Measurements from ENCODE around the gene NLK.
"Not testable (repeated sequence)": the region's sequence is repeated elsewhere in the genome, so short reads cannot be mapped to it uniquely, and the experiment has no call there.

NLK gene

DNA sequence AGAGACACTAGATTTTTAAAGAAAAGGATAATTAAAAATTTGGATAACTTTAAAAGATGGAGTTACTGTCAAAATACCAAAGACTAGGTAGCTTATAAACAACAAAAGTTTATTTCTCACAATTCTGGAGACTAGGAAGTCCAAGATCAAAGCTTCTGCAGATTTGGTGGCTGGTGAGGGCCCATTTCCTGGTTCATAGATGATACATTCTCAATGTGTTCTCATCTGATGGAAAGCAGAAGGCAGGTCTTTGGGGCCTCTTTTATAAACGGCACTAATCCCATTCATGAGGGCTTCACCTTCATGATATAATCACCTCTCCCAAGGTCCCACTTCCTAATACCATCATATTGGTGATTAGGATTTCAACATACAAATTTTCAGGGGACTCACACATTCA, 33.7 kb downstream of the NLK start:
- DNase-seq: no peak

DNA sequence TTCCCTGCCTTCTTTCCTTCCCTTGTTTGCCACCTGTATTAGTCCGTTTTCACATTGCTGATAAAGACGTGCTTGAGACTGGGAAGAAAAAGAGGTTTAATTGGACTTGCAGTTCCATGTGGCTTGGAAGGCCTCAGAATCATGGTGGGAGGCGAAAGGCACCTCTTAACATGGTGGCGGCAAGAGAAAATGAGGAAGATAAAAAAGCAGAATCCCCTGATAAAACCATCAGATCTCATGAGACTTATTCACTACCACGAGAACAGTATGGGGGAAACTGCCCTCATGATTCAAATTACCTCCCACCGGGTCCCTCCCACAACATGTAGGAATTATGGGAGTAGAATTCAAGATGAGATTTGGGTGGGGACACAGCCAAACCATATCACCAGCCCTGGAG, 34.7 kb downstream of the NLK start:
- not testable (repeated sequence) for DNase-seq

DNA sequence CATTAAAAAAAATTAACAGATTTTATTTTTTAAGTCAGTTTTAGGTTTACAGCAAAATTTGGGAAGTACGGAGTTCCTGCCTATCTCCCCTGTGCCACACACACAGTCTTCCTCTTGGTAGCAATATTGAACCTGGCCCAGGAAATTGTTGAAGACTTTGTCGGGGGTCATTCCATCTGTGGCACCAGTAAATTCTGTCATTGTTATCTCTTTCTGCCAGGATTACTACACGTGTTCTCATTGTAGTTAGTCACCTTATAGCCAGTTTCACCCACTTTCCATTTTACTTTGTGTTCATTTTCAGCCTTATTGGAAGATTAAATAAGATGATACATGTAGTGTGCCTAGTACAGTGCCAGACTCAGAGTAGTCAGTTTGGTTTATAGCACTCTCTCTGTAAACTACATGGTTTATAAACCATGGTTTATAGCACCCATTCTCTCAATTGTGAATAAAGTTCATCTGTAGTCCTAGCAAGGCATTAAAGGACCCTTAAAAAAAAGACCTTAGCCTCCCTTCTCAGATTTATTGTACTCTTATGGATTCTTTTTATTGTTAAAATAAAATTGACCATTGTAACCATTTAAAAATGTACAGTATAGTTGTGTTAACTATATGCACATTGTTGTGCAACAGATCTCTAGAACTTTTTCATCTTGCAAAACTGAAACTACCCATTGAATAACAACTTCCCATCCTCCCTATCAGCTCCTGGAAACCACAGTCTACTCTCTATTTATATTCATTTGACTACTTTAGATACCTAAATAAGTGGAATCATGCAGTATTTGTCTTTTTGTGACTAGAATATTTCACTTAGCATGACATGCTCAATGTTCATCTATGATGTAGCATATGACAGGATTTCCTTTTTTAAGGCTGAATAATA, 36.1 kb downstream of the NLK start:
- DNase-seq: no peak

DNA sequence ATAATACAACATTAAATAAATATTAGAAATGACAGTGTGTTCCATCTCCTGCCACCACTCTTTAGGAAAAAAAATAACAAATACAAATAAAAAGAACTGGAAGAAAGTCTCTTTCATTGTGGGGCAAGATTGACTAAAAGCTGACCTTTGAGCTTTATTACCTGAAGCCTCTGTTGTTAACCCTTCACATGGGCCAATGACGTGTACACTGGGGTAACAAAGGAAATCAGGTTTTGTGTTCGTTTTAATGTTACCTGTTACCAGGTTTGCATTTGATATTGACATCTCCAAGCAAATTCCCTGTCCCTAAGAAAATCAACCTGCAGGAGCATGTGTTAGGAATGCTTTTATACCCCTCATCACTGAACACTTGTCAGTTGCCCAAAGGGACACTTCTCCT, 39.0 kb downstream of the NLK start:
- no peak for DNase-seq

DNA sequence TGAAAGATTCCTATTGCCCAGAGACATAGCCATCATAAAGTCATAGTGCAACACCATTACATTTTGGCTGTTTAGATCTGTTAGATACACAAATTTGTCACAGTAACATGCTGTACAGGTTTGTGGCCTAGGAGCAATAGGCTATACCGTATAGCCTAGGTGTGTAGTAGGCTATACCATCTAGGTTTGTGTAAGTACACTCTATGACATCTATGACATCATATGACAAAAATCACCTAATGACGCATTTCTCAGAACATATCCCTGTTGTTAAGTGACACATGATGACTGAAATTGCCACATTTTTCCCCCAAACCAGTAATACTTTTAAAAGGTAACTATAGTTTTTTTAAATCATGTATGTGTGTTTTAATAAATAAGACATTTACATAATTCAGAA, 43.3 kb downstream of the NLK start:
- no peak for DNase-seq

DNA sequence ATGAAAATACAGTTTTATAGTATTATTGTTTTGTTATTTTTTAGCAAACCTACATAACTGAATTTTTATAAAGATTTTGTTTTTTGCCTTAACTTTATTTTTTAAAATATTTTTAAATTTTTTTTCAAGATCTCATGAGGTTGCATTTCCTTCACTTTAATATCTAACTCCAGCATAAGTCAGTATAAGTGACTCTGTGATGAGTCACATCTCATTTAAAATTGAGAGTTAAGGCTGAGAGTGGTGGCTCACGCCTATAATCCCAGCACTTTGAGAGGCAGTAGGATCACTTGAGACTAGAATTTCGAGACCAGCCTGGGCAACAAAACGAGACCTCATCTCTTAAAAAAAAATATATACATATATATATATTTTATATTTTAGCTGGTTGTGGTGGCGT, 44.0 kb downstream of the NLK start:
- no peak for DNase-seq

DNA sequence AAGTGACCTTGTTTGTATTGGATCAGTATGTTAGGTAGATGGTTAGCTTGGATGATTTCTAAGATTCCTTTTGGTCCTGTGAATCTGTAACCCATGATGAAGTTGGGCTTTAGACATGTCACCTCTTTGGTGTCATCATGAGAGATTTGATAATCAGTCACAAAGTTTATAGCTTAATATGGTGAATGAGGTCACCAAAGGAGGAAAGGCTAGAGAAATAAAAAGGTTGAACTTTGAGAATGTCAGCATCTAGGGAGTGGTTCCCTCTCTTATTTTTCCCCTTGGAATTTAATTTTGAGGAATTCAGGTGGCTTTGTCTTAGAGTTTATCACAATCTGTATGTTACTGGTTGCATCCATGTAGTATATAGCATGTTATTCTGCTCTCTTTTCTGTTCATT, 45.3 kb downstream of the NLK start:
- no peak for DNase-seq

DNA sequence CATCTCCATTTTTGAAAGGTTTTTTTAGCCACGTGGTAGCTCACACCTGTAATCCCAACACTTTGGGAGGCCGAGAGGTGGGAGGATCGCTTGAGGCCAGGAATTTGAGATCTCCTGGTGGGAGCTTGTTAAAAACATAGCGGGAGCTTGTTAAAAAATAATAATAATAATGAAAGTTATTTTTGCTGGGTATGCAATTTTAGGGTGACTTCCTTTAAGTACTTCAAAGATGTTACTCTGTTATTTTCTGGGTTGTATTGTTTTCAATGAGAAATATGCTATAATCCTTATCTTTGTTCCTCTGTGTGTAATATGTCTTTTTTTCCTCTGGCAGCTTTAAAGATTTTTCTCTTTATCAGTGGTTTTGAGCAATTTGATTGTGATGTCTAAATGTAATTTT, 48.1 kb downstream of the NLK start:
- no peak for DNase-seq

DNA sequence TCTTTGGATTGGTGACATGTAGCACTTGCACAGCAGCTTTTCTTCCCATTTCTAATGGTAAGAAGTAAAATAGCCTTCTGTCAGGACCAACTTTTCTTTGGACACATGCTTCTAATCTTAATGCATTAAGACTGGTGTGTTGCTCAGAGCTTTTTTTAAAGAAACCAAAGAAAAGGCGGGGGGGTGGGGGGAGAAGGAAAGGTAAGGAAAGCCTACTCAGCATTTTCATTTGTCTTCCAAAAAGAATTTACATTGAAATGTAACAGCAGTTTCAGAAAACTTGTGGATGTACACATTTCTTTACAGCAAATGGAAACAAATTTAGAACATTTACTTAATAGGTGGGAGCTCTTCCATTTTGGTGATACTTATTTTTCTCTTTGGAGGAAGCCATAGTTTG, 49.6 kb downstream of the NLK start:
- no peak for DNase-seq

DNA sequence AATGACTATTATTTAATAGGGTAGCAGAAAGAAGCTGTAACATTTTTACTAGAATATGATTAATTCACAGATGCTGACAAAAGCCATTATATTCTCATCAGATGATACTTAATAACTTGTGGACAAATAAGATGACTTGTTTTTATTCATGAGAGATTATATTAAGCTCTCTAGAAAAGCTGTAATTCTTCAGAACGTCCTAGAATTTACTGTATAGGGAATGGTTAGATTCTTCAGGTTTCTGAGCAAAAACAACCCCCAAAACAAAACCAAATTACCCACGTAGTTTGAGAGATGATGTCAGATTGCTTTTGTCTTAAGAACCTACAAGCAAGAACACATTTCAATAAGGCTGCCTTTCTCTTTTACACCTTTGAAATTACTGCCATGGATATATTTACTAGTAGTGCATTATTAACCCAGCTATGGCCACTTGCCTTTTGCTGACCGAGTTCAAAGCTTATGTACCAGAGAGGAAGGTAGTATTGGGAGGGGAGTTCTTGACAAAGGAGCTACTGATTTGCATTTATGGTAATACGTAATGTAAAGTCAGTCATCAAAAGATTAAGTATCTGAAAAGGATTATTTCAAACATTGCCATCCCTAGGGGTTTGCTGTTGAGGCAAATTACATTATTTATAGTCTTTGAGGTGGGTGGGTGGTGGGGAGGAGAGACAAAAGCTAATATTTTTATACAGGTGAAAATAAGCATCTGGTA, 51.7 kb downstream of the NLK start:
- no peak for DNase-seq

DNA sequence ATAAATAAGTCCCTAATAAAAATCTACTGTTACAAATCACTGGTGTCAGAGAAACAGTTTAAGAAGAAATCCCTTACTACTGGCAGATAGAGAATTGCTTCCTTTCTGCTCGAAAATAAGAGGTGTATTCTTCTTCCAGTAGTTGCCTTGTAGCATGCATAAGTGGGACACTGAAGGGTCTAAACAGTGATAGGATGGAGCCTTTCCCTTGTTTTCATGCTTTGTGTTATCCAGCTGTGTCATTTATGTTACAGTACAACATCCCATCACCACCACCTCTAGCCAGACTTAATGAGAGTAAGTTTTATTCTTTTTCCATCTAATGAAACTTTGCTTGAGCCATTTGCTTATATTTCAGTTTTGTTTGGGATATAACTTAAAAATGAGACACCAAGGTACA, 54.3 kb downstream of the NLK start:
- no peak for DNase-seq

DNA sequence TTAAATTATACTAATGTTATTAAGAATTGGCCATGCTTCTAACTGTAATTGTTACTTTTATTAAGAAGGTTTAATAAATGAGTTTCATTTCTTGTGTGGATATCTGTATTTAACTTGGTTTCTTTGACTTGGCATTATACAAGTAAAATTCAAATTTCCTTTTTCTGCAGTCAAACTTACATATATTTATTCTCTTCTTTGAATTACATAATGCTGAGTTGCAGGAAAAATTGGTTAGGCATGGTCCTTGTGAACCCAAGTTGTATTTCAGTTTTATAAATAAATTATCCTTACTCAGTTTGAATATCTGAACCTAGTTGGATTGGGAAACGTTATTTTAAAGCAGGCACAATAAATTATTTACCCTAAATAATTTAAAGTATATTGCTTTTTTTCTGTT, 54.8 kb downstream of the NLK start:
- DNase-seq: no peak

DNA sequence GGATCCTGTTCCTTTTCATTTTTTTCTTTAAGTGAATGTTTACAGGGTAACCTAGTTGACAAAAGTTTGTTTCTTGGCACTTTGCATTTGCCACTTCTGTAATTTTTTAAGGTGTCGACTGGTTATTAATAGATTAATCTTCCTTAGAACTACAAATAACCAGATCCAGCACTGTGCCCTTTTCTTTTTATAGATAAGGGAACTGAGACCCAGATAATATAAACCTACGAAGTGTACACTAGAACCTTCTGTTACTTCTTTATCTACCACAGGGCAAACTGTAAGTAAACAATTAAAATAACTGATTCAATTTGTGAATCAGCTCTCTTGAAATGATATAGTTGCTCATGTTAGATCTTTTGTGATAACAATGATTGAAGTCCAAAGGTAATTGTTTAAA, 55.4 kb downstream of the NLK start:
- no peak for DNase-seq

DNA sequence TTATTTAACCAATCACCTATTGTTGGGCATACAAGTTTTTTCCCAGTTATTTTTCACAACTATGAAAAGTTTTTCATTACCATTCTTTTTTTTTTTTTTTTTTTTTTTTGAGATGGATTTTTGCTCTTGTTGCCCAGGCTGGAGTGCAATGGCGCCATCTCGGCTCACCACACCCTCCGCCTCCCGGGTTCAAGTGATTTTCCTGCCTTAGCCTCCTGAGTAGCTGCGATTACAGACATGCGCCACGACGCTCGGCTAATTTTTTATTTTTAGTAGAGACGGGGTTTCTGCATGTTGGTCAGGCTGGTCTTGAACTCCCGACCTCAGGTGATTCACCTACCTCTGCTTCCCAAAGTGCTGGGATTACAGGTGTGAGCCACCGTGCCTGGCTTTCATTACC, 56.1 kb downstream of the NLK start:
- DNase-seq: not testable (repeated sequence)

DNA sequence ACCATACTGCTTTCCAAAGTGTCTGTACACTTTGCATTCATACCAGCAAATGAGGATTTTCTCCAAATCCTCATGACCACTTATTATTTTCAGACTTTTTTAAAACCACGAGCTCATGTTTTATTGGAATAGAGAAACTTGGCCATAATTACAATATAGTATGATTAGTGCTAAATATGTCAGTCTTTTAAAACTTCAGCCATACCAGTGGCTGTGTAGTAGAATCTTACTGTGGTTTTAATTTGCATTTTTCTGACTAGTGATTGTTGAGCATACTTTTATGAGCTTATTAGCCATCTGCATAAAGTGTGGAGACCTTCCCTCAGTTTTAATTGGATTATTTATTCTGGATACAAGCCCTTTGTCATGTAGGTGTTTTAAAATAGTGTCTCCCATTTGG, 57.8 kb downstream of the NLK start:
- no peak for DNase-seq

DNA sequence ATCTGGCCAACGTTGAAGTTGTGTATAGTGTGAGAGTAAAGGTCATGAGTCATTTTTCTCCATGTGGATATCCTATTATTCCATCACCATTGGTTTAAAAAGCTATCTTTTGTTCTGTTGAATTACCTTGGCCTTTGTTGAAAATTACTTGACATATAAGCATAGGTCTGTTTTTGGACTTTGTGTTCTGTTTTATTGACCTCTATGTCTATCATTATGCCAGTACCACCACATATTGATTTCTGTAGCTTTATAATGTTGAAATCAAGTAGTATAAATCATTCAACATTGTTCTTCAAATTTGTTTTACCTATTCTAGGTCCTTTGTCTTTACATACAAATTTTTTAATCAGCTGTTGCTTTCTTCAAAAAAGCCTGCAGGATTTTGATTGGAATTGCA, 58.5 kb downstream of the NLK start:
- DNase-seq: no peak

DNA sequence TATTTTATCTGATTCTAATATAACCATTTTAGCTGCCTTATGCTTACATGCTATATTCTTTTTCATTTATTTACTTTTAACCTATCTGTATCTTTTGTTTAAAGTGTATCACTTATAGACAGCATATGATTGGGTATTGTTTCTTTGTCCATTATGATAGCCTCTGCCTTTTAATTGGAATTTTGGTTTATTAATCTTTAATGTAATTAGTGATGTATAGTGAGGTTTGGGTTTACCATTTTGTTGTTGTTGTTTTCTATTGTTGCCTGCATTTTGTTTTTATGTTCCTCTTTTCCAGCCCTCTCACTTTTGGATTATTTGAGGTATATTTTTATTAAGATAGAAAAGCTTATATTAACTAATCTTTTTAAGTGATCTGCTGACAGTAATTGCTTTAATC, 59.4 kb downstream of the NLK start:
- no peak for DNase-seq

DNA sequence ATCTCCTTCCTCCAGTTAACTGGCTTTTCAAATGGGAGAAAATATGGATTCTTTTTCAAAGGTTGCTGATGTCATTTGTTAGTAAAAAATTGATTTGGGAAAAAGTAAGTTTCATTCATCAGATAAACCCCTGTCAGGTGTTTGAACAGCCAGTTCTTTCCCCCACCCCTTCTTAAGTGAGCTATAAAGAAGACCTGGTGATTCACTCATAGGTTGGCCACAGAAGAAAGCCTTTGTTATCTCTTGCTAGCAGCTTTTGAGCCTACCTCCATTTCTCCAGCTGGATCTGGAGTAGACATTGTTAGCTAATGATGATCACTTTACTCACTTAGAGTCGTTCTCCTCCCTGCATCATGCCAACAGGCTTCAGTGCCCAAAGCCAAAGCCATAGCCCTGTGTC, 63.0 kb downstream of the NLK start:
- DNase-seq: no peak

DNA sequence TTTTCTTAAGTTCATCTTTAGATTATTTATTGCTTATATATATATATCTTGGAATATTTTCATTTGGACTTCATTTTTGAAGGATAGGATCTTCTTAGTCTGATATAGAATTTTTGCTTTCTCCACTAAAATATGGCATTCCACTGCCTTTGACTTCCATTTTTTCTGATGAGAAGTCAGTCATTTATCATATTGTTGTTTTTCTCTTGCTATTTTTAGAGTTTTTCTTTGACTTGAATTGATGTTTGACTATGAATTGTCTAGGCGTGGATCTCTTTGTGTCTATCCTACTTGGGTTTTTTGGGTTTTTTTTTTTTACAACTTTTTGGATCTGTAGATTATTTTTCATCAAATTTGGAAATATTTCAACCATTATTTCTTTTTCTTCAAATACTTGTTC, 67.7 kb downstream of the NLK start:
- no peak for DNase-seq

DNA sequence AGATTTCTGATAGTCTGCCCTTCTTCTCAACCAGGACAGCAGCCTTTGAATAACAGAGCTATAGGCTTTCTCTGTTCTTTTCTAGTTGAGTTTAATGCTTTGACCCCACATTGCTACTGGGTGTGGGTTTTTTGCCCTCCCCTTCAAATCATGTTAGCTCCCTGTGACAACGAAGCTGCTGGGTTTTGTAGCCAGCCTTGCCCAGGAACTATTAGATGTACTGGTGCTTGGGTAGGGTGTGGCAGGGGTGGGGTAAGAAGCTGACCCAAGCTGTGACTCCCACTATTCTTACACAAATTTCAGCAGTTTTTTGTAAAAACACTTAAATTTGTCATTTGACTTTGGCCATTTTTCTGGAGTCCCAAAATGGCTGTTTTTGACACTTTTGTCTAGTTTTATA, 69.7 kb downstream of the NLK start:
- no peak for DNase-seq

DNA sequence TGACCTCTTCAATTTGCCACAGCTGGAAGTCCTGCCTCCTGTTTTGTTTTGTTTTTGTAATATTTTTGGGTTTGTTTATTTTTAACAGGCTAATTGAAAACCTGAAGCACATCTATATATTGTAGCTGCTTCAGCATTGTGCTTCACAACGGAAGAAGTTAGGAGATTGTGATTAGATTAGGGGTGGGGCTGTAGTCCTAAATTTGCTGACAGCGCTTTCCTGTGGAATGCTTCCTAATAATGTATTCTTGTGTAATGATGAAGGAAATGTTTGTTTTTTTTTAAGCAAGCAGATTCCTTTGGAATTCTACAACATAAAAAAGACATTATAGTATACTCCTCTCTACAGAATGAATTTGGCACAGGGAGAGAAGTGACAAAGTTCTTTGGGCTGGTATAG, 70.1 kb downstream of the NLK start:
- no peak for DNase-seq

DNA sequence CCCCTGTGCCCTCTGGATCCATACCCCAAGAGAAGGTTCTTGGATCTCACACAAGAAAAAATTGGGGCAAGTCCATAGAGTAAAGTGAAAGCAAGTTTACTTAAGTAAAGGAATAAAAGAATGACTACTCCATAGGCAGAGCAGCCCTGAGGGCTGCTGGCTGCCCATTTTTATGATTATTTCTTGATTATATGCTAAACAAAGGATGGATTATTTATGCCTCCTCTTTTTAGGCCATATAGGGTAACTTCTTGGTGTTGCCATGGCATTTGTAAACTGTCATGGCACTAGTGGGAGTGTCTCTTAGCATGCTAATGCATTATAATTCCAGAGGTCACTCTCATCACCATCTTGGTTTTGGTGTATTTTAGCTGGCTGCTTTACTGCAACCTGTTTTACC, 70.8 kb downstream of the NLK start:
- no peak for DNase-seq

DNA sequence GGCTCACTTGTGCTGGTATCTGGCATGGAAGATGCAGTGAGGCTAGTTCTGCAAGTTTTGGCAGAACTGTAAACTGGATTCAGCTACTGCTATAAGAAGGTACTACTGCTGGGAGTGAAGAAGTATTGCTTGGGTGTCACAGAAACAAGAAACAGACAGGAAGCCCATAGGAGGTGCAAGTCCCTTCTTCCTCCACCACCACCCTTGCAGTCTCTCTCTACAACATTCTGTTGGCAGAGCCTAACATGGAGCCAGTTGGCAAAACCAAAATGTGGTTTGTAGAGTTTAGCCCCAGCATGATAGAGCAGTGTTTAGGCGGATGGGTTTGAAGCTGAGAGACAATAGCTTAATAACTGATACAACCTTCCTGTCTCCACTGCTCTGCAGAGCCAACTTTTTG, 72.6 kb downstream of the NLK start:
- no peak for DNase-seq

DNA sequence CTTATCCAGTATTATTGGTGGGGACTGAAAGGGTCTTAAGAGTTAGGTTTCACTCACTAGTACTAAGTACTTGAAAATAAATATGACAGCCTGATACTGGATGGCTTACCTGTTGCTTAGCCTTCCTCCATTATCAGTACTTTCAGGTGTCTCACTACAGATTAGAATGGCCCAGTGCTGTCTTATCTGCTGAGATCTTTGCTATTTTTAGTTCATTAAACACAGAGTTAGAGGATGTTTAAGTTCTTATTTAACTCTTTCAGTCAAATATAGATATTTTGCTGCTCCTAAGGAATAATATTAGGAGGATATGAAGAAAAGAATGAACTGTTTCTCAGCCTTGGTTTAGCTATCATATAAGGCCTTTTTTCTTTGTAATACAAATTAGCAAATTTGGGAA, 74.8 kb downstream of the NLK start:
- no peak for DNase-seq

DNA sequence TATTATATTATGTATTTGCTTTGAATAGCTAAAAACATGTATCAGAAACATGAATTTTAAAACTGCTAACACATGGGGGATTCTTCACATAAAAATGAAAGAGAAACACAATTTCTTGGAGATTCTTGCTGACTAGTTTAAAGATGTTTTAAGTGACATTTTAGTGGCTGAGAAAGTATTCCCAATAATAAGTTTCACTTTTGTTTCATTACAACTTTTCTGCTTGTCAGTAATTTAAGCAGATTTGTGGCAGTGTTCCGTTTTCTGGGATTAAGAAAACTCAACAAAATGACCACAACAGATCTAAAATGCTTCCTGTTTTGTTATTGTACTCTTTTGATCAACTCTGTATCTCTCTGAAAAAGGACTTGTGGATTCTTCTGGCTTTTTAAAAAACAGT, 75.9 kb downstream of the NLK start:
- DNase-seq: no peak

Measured in activated gamma-delta T cell treated with Interleukin-2 at 50 U/mL for 16 hours (primary cell).